ENCODE data around the gene CPB1. TPM values are rescaled to one million over a fixed set of nuclear protein-coding genes. Genes with fewer than 3 reads are reported as not detected.

CPB1 gene
- total RNA-seq, 4 donors from 2014 or later = 0.41 TPM; not detected in 3

GRCh38 chr3:148809835-148810234 is 17.8 kb upstream of the CPB1 start:
- no peaks in the 10 kb centered on the region for H3K36me3 ChIP-seq
- no peak overlapping the region for H3K4me3 ChIP-seq
- intact Hi-C loops (cut with DNase I; ENCODE audit: low total_unique reads) (no loop called here), in situ Hi-C loops (cut with MboI; ENCODE audit: low pct_ligation_motif_present in 1 of 4, low pct_unique_long_range_greater_than_20kb in 1 of 4, low sequenced_read_pairs in 3 of 4) (no loop called here)
- H3K27ac ChIP-seq = no peak overlapping the region
- TF ChIP-seq EP300 (IDR thresholded peaks at IDR 0.05; ENCODE audit: low read depth) (no peak), CTCF (IDR thresholded peaks at IDR 0.05) (no peak), POLR2AphosphoS5 (IDR thresholded peaks at IDR 0.05) (no peak), POLR2A (IDR thresholded peaks at IDR 0.05) (no peak)
- no peaks in the 10 kb centered on the region for H3K4me1 ChIP-seq
- no peaks in the 10 kb centered on the region for H3K9me3 ChIP-seq
- DNase-seq = no peak
- WGBS, 2 donors (ENCODE audit: low coverage in 1 of 2) = 59 to 86% methylated on average over 1 to 2 of the region's 2 CpGs
- H3K27me3 ChIP-seq = no peaks in the 10 kb centered on the region

DNA sequence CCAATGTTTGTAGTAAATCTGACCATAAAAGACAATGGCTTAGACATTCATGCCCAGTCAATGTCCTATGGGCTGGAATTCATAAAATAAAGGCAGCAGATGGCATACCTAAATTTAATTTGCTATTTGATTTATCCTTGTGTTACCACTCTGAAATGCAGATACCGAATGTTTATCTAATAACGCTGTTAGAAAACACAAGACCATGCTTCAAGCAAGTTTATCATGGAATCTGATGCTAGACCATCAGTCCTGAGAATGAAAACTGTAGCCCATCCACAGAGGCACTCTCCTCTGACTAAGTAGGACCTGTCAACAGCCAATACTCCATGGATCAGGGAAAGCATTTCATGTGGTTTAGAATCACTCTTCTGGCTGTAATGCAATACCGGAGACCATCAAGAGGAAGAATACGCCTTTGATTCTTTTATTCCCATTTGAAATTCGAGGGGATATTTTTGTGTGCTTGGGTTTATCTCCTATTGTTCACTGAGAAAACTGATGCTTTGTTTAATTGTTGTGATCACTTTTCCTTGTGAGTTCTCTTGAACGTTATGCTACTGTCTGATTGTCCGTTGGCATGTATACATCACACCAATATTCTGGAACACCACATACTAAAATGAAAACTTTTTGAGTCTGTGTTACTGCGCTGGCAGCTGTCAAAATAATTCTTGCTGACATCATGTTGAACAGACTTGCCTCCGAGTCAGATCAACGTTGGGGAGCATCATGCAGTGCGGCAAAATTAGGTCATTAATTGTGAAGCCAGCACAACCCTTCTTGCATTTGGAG is 12.1 kb upstream of the CPB1 start:
- intact Hi-C loops (cut with DNase I; ENCODE audit: low total_unique reads) (no loop called here), in situ Hi-C loops (cut with MboI; ENCODE audit: low pct_ligation_motif_present in 1 of 4, low pct_unique_long_range_greater_than_20kb in 1 of 4, low sequenced_read_pairs in 3 of 4) (no loop called here)
- H3K4me1 ChIP-seq = no peaks in the 10 kb centered on the region
- no peak overlapping the region for H3K27ac ChIP-seq
- TF ChIP-seq POLR2A (IDR thresholded peaks at IDR 0.05) (no peak), CTCF (IDR thresholded peaks at IDR 0.05) (no peak), EP300 (IDR thresholded peaks at IDR 0.05; ENCODE audit: low read depth) (no peak), POLR2AphosphoS5 (IDR thresholded peaks at IDR 0.05) (no peak)
- DNase-seq = no peak
- H3K27me3 ChIP-seq = no peaks in the 10 kb centered on the region
- H3K9me3 ChIP-seq = no peaks in the 10 kb centered on the region
- no peak overlapping the region for H3K4me3 ChIP-seq
- H3K36me3 ChIP-seq = no peaks in the 10 kb centered on the region
- 72 to 81% methylated on average over 9 to 11 of the region's 11 CpGs for WGBS, 2 donors (ENCODE audit: low coverage in 1 of 2)

DNA sequence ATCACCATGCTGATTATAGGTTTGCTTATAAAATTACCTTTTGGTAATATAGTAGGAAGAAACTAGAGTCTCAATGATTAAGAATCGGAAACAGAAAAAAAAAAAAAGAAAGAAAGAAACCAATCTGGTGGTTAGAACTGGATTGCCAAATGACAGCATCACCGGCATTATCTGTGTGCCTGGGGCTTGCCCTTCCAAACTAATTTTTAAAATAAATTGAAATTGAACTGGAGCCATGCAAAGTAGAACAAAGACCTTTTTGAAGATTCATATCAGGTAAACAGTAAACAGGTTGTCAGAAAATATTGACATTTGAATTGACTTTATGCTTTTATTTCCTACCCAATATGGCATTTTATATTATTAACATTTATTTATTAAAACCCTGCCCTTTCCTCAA is 11.2 kb upstream of the CPB1 start:
- no peak overlapping the region for H3K27ac ChIP-seq
- no peaks in the 10 kb centered on the region for H3K4me1 ChIP-seq
- intact Hi-C loops (cut with DNase I; ENCODE audit: low total_unique reads) (no loop called here), in situ Hi-C loops (cut with MboI; ENCODE audit: low pct_ligation_motif_present in 1 of 4, low pct_unique_long_range_greater_than_20kb in 1 of 4, low sequenced_read_pairs in 3 of 4) (no loop called here)
- no peak for DNase-seq
- no peaks in the 10 kb centered on the region for H3K9me3 ChIP-seq
- no peaks in the 10 kb centered on the region for H3K27me3 ChIP-seq
- 84 to 85% methylated on average over 2 of the region's 2 CpGs for WGBS, 2 donors (ENCODE audit: low coverage in 1 of 2)
- TF ChIP-seq CTCF (IDR thresholded peaks at IDR 0.05) (no peak), POLR2AphosphoS5 (IDR thresholded peaks at IDR 0.05) (no peak), EP300 (IDR thresholded peaks at IDR 0.05; ENCODE audit: low read depth) (no peak), POLR2A (IDR thresholded peaks at IDR 0.05) (no peak)
- no peaks in the 10 kb centered on the region for H3K36me3 ChIP-seq
- H3K4me3 ChIP-seq = no peak overlapping the region

DNA sequence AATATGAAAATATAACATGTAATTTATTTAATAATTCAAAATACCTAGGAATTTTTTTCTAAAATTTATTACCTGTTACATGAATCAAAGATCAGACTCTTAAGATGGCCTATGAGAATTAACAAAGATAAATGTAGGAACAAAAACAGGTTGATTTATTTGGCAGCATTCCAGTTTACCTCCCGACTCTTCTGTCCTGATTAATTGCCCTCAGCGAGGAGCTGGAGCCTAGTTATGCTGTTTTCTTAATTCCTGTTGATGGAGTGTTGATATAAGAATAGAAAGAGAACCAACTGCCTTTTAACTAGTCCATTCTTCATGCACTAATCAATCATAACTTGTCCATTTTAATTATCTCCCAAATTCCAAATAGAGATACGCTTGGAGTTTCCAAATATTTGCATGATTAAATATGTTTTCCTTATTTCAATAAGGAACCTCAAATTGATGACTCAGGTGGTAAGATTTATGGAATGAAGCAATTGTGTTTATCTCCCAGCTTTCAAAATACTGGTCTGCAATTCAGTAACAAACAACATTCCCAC is 10.6 kb upstream of the CPB1 start:
- H3K4me1 ChIP-seq = no peaks in the 10 kb centered on the region
- 40 to 50% methylated on average over 3 of the region's 3 CpGs for WGBS, 2 donors (ENCODE audit: low coverage in 1 of 2)
- in situ Hi-C loops (cut with MboI; ENCODE audit: low pct_ligation_motif_present in 1 of 4, low pct_unique_long_range_greater_than_20kb in 1 of 4, low sequenced_read_pairs in 3 of 4) (no loop called here), intact Hi-C loops (cut with DNase I; ENCODE audit: low total_unique reads) (no loop called here)
- H3K9me3 ChIP-seq = no peaks in the 10 kb centered on the region
- no peaks in the 10 kb centered on the region for H3K36me3 ChIP-seq
- TF ChIP-seq CTCF (IDR thresholded peaks at IDR 0.05) (no peak), POLR2AphosphoS5 (IDR thresholded peaks at IDR 0.05) (no peak), POLR2A (IDR thresholded peaks at IDR 0.05) (no peak), EP300 (IDR thresholded peaks at IDR 0.05; ENCODE audit: low read depth) (no peak)
- no peak overlapping the region for H3K27ac ChIP-seq
- DNase-seq = no peak
- H3K27me3 ChIP-seq = no peaks in the 10 kb centered on the region
- no peak overlapping the region for H3K4me3 ChIP-seq
